IMR-90 (cell line): Measurements from ENCODE around the gene HS3ST6. TPM values are rescaled to one million over a fixed set of nuclear protein-coding genes. Genes with fewer than 3 reads are reported as not detected.

Source experiments
- ATAC-seq: fragments of 200-7000 bp; cut with Tn5 transposase; 2 replicates; pipeline ENCODE4 v1.9.1; 2020; ENCODE audit warnings: low read depth, mild to moderate bottlenecking, moderate library complexity
- BruUV-seq: library from RNA; stranded (reverse); fragments of 400-500 nt; replicated peaks from 2 replicates; lab custom pipeline; 2021; lab: Mats Ljungman, UMichigan
- CTCF ChIA-PET: fragments of 300-600 bp; formaldehyde crosslinking; extraction: SDS; loops from one replicate; lab custom pipeline; 2021; ENCODE audit warnings: antibody characterized with exemption; lab: Yijun Ruan, JAX
- POLR2A ChIA-PET: fragments of 300-600 bp; sonication (Branson Sonifier 250); formaldehyde crosslinking; loops from one replicate; lab custom pipeline; 2022; ENCODE audit warnings: antibody characterized with exemption; ENCODE audit not compliant: unreplicated experiment; lab: Charles Lee
- DNase-seq: peaks from one replicate; pipeline ENCODE4 v3.0.0; 2013
- H2AFZ ChIP-seq: replicated peaks from 2 replicates; pipeline ENCODE3; 2013; ENCODE audit warnings: low read length, mild to moderate bottlenecking; ENCODE audit not compliant: poor library complexity
- H2AK5ac ChIP-seq: 2 replicates; pipeline ENCODE4 v1.6.1; 2013; ENCODE audit warnings: low read depth, low read length, inconsistent platforms
- H2AK9ac ChIP-seq: replicated peaks from 2 replicates; pipeline ENCODE3; 2013; ENCODE audit warnings: mild to moderate bottlenecking, low read depth, low read length, moderate library complexity; ENCODE audit not compliant: poor library complexity
- H2BK120ac ChIP-seq: 2 replicates; pipeline ENCODE4 v1.6.1; 2013; ENCODE audit warnings: low read depth, low read length, inconsistent platforms
- H2BK15ac ChIP-seq: 3 replicates; pipeline ENCODE4 v1.6.1; 2013; ENCODE audit warnings: low read depth, low read length, inconsistent platforms
- H2BK20ac ChIP-seq: 2 replicates; pipeline ENCODE4 v1.6.1; 2013; ENCODE audit warnings: low read depth, mild to moderate bottlenecking, inconsistent platforms, low read length, moderate library complexity
- H2BK5ac ChIP-seq: 2 replicates; pipeline ENCODE4 v1.6.1; 2013; ENCODE audit warnings: mild to moderate bottlenecking, low read depth, low read length, inconsistent platforms; ENCODE audit not compliant: poor library complexity, severe bottlenecking
- H3K14ac ChIP-seq: replicated peaks from 2 replicates; pipeline ENCODE4 v1.6.1; 2013; ENCODE audit warnings: low read depth, low read length, inconsistent platforms
- H3K18ac ChIP-seq: 2 replicates; pipeline ENCODE4 v1.6.1; 2013; ENCODE audit warnings: low read depth, low read length, control low read depth
- H3K23ac ChIP-seq: 2 replicates; pipeline ENCODE4 v1.6.1; 2013; ENCODE audit warnings: low read depth, low read length, inconsistent platforms
- H3K27ac ChIP-seq: 2 replicates; pipeline ENCODE4 v1.5.1; 2013; ENCODE audit warnings: mild to moderate bottlenecking, control low read depth, low read length; ENCODE audit not compliant: insufficient read depth
- H3K27me3 ChIP-seq: 2 replicates; pipeline ENCODE4 v1.6.1; 2013; ENCODE audit warnings: low read length; ENCODE audit not compliant: control insufficient read depth, insufficient read depth
- H3K36me3 ChIP-seq: 2 replicates; pipeline ENCODE4 v1.6.1; 2013; ENCODE audit warnings: low read length, mixed read lengths; ENCODE audit not compliant: control insufficient read depth, insufficient read depth
- H3K4ac ChIP-seq: 2 replicates; pipeline ENCODE4 v1.6.1; 2013; ENCODE audit warnings: low read depth, low read length, inconsistent platforms
- H3K4me1 ChIP-seq: 2 replicates; pipeline ENCODE4 v1.6.1; 2013; ENCODE audit warnings: low read length, mixed read lengths; ENCODE audit not compliant: control insufficient read depth, insufficient read depth
- H3K4me2 ChIP-seq: 2 replicates; pipeline ENCODE4 v1.6.1; 2013; ENCODE audit warnings: low read depth, mild to moderate bottlenecking, control low read depth, low read length, moderate library complexity
- H3K4me3 ChIP-seq: 2 replicates; pipeline ENCODE4 v1.5.1; 2013; ENCODE audit warnings: low read depth, mild to moderate bottlenecking, control low read depth, low read length, moderate library complexity; ENCODE audit not compliant: insufficient read depth
- H3K56ac ChIP-seq: 2 replicates; pipeline ENCODE4 v1.6.1; 2013; ENCODE audit warnings: low read length, inconsistent platforms; ENCODE audit not compliant: insufficient read depth; ENCODE audit errors: extremely low read depth
- H3K79me1 ChIP-seq, 2 experiments: 2 replicates each; pipeline ENCODE4 v1.6.1; 2013; ENCODE audit warnings: low read length in 2 of 2, inconsistent platforms in 1 of 2, low read depth in 1 of 2
- H3K9ac ChIP-seq: 2 replicates; pipeline ENCODE4 v1.6.1; 2013; ENCODE audit warnings: low read depth, low read length, control low read depth
- H3K9me1 ChIP-seq: 2 replicates; pipeline ENCODE4 v1.6.1; 2013; ENCODE audit warnings: low read length, inconsistent platforms; ENCODE audit not compliant: insufficient read depth
- H3K9me3 ChIP-seq: 2 replicates; pipeline ENCODE4 v1.6.1; 2013; ENCODE audit warnings: low read length; ENCODE audit not compliant: control insufficient read depth, insufficient read depth
- H4K20me1 ChIP-seq: 2 replicates; pipeline ENCODE4 v1.6.1; 2013; ENCODE audit warnings: low read length, inconsistent platforms; ENCODE audit not compliant: insufficient read depth
- H4K5ac ChIP-seq: 2 replicates; pipeline ENCODE4 v1.6.1; 2013; ENCODE audit warnings: mild to moderate bottlenecking, low read depth, low read length, control low read depth
- H4K8ac ChIP-seq, 2 experiments: 2 replicates each; pipeline ENCODE4 v1.6.1; 2013; ENCODE audit warnings: low read depth in 2 of 2, low read length in 2 of 2, control low read depth in 1 of 2, inconsistent platforms in 1 of 2
- H4K91ac ChIP-seq: 2 replicates; pipeline ENCODE4 v1.6.1; 2013; ENCODE audit warnings: low read depth, low read length, inconsistent platforms; ENCODE audit not compliant: insufficient read depth
- MAZ ChIP-seq: IDR thresholded peaks from 2 replicates; pipeline ENCODE4 v1.6.1; 2012; ENCODE audit warnings: low read depth, mild to moderate bottlenecking, low read length, improper control_type of control experiment, moderate library complexity, borderline replicate concordance
- MXI1 ChIP-seq: IDR thresholded peaks from 2 replicates; pipeline ENCODE4 v1.6.1; 2012; ENCODE audit warnings: low read depth, mild to moderate bottlenecking, low read length, moderate library complexity, borderline replicate concordance
- RCOR1 ChIP-seq: IDR thresholded peaks from 2 replicates; pipeline ENCODE4 v1.6.1; 2012; ENCODE audit warnings: mild to moderate bottlenecking, low read length, improper control_type of control experiment; ENCODE audit not compliant: insufficient replicate concordance
- WGBS, 2 experiments: methylation state at CpG; one replicate each; pipeline versions ENCODE4 v1.1.5 to v1.1.7; 2013; ENCODE audit warnings: missing lambda C conversion rate in 2 of 2; ENCODE audit not compliant: insufficient read length in 1 of 2; ENCODE audit errors: extremely low coverage in 2 of 2; 5-methylcytosine and 5-hydroxymethylcytosine counted together
- dilution Hi-C: fragments of 300-500 bp; cut with HindIII; formaldehyde crosslinking; loops from one replicate; pipeline ENCODE4 v1.14.3; 2018; ENCODE audit warnings: low sequenced_read_pairs; ENCODE audit not compliant: unreplicated experiment
- in situ Hi-C: fragments of 300-500 bp; cut with MboI; formaldehyde crosslinking; loops from 3 replicates; pipeline ENCODE4 v1.14.3; 2019; ENCODE audit warnings: low sequenced_read_pairs, inconsistent platforms, mixed read lengths
- intact Hi-C: fragments of 100-400 bp; cut with micrococcal nuclease; formaldehyde crosslinking; loops from 2 replicates; pipeline ENCODE4 v1.10.0; 2022
- polyA plus RNA-seq, 3 experiments: library from polyadenylated mRNA; depleted of rRNA; stranded (reverse); fragments of >200 nt; gene quantifications; 2 replicates each; pipeline ENCODE4 v1.2.3, GENCODE V29; 2012; ENCODE audit warnings: low replicate concordance in 1 of 3
- total RNA-seq: library from RNA; depleted of rRNA; stranded (reverse); fragments of >200 nt; gene quantifications from 2 replicates; pipeline ENCODE4 v1.2.3, GENCODE V29; 2012
- TF ChIP-seq, protein P1 (sequence below): conservative IDR thresholded peaks from 2 replicates; pipeline ENCODE4 v1.5.1; 2012; ENCODE audit warnings: mild to moderate bottlenecking, low read depth, low read length, improper control_type of control experiment

Gene HS3ST6
- total and polyA plus RNA-seq, 2 of the 4 experiments (the other 2 are of a cell fraction): not detected

- Histone ChIP-seq H2AK9ac (no peak overlapping the region), H3K4ac (no peak overlapping the region), H2BK15ac (no peak overlapping the region), H3K9me3 (no peaks in the 10 kb centered on the region), H2AFZ (peak overlapping the region; percentile 6), H3K4me3 (no peak overlapping the region), H2BK20ac (no peak overlapping the region), H2BK5ac (no peak overlapping the region), H3K36me3 (no peaks in the 10 kb centered on the region), H2AK5ac (no peak overlapping the region), H4K8ac (no peak overlapping the region), H3K27ac (no peak overlapping the region), H3K9ac (no peak overlapping the region), H3K14ac (no peak overlapping the region), H3K4me1 (no peaks in the 10 kb centered on the region), H3K23ac (no peak overlapping the region), H4K20me1 (no peaks in the 10 kb centered on the region), H3K4me2 (no peak overlapping the region), H3K18ac (no peak overlapping the region), H3K79me1 (no peaks in the 10 kb centered on the region), H3K27me3 (peaks cover 64% of the 10 kb centered on the region), H4K5ac (no peak overlapping the region), H3K9me1 (no peaks in the 10 kb centered on the region), H4K91ac (no peak overlapping the region), H3K56ac (no peak overlapping the region), H2BK120ac (no peak overlapping the region)
- CTCF ChIA-PET: no interaction called here
- dilution Hi-C loops: no loop called here
- BruUV-seq: no TSS peak
- ATAC-seq (no peak), DNase-seq (no peak)
- TF ChIP-seq RCOR1 (no peak), MAZ (no peak), MXI1 (no peak)
- TF ChIP-seq, protein P1, sequence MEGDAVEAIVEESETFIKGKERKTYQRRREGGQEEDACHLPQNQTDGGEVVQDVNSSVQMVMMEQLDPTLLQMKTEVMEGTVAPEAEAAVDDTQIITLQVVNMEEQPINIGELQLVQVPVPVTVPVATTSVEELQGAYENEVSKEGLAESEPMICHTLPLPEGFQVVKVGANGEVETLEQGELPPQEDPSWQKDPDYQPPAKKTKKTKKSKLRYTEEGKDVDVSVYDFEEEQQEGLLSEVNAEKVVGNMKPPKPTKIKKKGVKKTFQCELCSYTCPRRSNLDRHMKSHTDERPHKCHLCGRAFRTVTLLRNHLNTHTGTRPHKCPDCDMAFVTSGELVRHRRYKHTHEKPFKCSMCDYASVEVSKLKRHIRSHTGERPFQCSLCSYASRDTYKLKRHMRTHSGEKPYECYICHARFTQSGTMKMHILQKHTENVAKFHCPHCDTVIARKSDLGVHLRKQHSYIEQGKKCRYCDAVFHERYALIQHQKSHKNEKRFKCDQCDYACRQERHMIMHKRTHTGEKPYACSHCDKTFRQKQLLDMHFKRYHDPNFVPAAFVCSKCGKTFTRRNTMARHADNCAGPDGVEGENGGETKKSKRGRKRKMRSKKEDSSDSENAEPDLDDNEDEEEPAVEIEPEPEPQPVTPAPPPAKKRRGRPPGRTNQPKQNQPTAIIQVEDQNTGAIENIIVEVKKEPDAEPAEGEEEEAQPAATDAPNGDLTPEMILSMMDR: no peak
- intact Hi-C loops: no loop called here
- no CpG with 5 or more reads among the region's 21 CpGs for WGBS, 2 experiments
- in situ Hi-C loops: no loop called here
- POLR2A ChIA-PET: no interaction called here
Measured at GRCh38 chr16:1913327-1914083, 4.7 kb downstream of the HS3ST6 start.
